Measurements from ENCODE around the gene ZDHHC8.

GRCh38 chr22:20170170-20170569, 38.6 kb downstream of the ZDHHC8 start:
- no peak for TF ChIP-seq EZH2phosphoT487 (IDR thresholded peaks at IDR 0.05; ENCODE audit: insufficient read depth, low read depth)
- TF ChIP-seq EZH2 (IDR thresholded peaks at IDR 0.05; ENCODE audit: insufficient read depth, poor library complexity, severe bottlenecking) = no peak
